OCI-LY3 (cell line): ENCODE measurements around the gene IVD.

ENCODE experiments used
- H2AFZ ChIP-seq: fragments of 200-600, 300-600 bp; shearing (Covaris generic); 2 replicates; pipeline ENCODE4 v1.6.0; 2014; ENCODE audit warnings: antibody characterized with exemption, low read depth, low read length
- H3K27ac ChIP-seq: fragments of 200-600, 300-600 bp; sonication (generic); 2 replicates; pipeline ENCODE4 v1.5.1; 2014; ENCODE audit warnings: mild to moderate bottlenecking, low read length, moderate library complexity, mixed read lengths
- H3K27me3 ChIP-seq: fragments of 200-600, 300-600 bp; sonication (generic); 2 replicates; pipeline ENCODE4 v1.6.1; 2014; ENCODE audit warnings: low read depth, low read length, mixed read lengths
- H3K36me3 ChIP-seq: fragments of 200-600, 300-600 bp; sonication (generic); replicated peaks from 2 replicates; pipeline ENCODE3; 2014; ENCODE audit warnings: low read depth, low read length, mixed read lengths
- H3K4me1 ChIP-seq: fragments of 300-600, 200-600 bp; sonication (generic); 2 replicates; pipeline ENCODE4 v1.6.1; 2014; ENCODE audit warnings: low read length, mixed read lengths
- H3K4me2 ChIP-seq: fragments of 200-600, 300-600 bp; sonication (generic); 2 replicates; pipeline ENCODE4 v1.6.1; 2014; ENCODE audit warnings: low read length, mixed read lengths
- H3K4me3 ChIP-seq: fragments of 300-600, 200-600 bp; sonication (generic); 2 replicates; pipeline ENCODE4 v1.5.1; 2014; ENCODE audit warnings: antibody characterized with exemption, mild to moderate bottlenecking, low read length, moderate library complexity
- H3K79me2 ChIP-seq: fragments of 300-600, 200-600 bp; shearing (Covaris generic); 2 replicates; pipeline ENCODE4 v1.6.1; 2014; ENCODE audit warnings: mild to moderate bottlenecking, low read length, mixed read lengths
- H3K9ac ChIP-seq: fragments of 300-600, 200-600 bp; shearing (Covaris generic); 2 replicates; pipeline ENCODE4 v1.6.0; 2014; ENCODE audit warnings: mild to moderate bottlenecking, low read length, moderate library complexity
- H3K9me3 ChIP-seq: fragments of 200-600, 300-600 bp; shearing (Covaris generic); 2 replicates; pipeline ENCODE4 v1.6.1; 2014; ENCODE audit warnings: low read length, mixed read lengths; ENCODE audit not compliant: insufficient read depth
- H4K20me1 ChIP-seq: fragments of 200-600, 300-600 bp; sonication (generic); 2 replicates; pipeline ENCODE4 v1.6.1; 2016; ENCODE audit warnings: low read length, mixed read lengths; ENCODE audit not compliant: insufficient read depth
- EZH2phosphoT487 ChIP-seq: fragments of 200-600 bp; shearing (Covaris generic); IDR thresholded peaks from 2 replicates; pipeline ENCODE4 v1.6.1; 2018; ENCODE audit warnings: antibody characterized with exemption, mixed run types, low read depth
- TF ChIP-seq, protein P1 (sequence below): fragments of 200-600, 300-600 bp; sonication (generic); IDR thresholded peaks from 2 replicates; pipeline ENCODE4 v1.5.1; 2014; ENCODE audit warnings: antibody characterized with exemption, low read length, low read depth

Gene IVD

DNA sequence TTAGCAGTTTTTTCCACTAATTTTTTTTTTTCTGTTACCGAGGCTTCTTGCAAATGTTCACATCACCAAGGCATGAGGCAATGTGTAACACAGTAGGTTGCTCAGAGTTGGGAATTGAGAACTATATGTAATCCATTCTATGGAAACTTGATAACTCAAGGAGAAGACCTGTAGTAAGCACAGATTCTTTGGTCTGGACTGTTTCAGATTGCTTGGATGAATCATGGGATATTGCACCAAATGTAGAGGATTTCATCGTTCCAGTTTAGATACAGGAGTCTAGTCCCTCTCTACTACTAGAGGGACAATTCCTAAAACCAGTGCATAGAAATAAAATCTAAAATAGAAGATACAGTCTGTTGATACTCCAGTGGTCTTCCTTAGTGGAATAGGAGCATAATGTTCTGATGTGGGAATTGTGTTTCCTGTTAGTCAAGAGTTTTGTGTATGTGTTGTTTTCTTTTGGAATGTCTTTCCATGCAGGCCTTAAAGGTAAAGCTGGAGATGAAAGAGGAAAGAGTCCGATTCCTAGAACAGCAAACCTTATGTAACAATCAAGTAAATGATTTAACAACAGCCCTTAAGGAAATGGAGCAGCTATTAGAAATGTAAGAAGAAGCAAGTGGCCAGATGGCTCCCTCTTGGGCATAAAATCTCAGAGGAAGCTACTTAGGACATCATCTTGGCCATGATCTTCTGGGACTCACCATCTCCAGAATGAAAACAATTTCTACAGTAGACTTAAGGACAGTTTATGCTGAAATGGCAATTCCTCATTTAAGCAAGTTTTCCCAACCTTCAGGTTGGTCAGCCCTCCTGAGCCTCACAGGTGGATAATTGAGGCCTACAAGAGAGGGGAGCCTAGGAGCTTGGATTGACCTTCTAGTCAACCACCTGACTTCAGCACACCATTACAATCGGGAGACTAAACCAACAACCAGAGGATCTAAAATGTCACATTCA lies 12.3 kb upstream of the IVD start:
- H3K9ac ChIP-seq, result no peak overlapping the region
- peaks cover 53% of the 10 kb centered on the region for H3K36me3 ChIP-seq
- peaks cover 10% of the 10 kb centered on the region for H3K4me1 ChIP-seq
- H3K27me3 ChIP-seq, result no peaks in the 10 kb centered on the region
- H4K20me1 ChIP-seq, result no peaks in the 10 kb centered on the region
- no peaks in the 10 kb centered on the region for H3K9me3 ChIP-seq
- no peaks in the 10 kb centered on the region for H3K79me2 ChIP-seq
- no peak overlapping the region for H3K27ac ChIP-seq
- H3K4me3 ChIP-seq, result no peak overlapping the region
- no peak overlapping the region for H3K4me2 ChIP-seq
- TF ChIP-seq EZH2phosphoT487, result no peak
- TF ChIP-seq, protein P1, sequence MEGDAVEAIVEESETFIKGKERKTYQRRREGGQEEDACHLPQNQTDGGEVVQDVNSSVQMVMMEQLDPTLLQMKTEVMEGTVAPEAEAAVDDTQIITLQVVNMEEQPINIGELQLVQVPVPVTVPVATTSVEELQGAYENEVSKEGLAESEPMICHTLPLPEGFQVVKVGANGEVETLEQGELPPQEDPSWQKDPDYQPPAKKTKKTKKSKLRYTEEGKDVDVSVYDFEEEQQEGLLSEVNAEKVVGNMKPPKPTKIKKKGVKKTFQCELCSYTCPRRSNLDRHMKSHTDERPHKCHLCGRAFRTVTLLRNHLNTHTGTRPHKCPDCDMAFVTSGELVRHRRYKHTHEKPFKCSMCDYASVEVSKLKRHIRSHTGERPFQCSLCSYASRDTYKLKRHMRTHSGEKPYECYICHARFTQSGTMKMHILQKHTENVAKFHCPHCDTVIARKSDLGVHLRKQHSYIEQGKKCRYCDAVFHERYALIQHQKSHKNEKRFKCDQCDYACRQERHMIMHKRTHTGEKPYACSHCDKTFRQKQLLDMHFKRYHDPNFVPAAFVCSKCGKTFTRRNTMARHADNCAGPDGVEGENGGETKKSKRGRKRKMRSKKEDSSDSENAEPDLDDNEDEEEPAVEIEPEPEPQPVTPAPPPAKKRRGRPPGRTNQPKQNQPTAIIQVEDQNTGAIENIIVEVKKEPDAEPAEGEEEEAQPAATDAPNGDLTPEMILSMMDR, result no peak
- H2AFZ ChIP-seq, result no peak overlapping the region

DNA sequence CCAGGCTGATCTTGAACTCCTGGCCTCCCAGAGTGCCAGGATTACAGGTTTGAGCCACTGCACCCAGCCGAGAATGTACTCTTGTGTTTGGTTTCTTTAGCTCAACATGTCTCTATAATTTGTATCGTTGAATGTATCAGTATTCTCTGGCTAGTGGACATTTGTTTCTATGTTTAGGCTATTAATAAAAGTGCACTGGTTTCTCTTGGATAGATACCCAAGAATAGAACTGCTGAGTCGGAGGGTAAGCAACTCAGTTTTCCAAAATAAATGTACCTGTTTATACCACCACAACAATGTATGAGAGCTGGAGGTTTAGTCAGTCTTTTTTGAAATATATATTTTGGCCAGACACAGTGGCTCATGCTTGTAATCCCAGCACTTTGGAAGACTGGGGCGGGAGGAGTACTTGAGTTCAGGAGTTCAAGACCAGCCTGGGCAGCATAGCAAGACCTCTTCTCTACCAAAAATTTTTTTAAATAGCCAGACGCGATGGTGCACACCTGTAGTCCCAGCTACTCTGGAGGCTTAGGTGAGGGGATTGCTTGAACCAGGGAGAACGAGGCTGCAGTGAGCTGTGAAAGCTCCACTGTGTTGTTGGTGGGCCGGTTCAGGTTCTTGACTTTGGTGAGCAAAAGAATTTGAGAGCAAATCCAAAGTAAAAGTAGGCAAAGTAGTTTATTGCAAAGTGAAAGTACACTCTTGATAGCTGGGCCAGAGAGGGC lies 7.7 kb upstream of the IVD start:
- H3K4me2 ChIP-seq, result peak overlapping the region; percentile 71
- H3K4me1 ChIP-seq, result peaks cover 23% of the 10 kb centered on the region
- H3K9ac ChIP-seq, result peak overlapping the region; percentile 42
- no peak overlapping the region for H2AFZ ChIP-seq
- no peaks in the 10 kb centered on the region for H3K79me2 ChIP-seq
- TF ChIP-seq EZH2phosphoT487, result no peak
- TF ChIP-seq, protein P1, result no peak
- H3K27me3 ChIP-seq, result no peaks in the 10 kb centered on the region
- no peaks in the 10 kb centered on the region for H4K20me1 ChIP-seq
- peak overlapping the region; percentile 79 for H3K27ac ChIP-seq
- no peaks in the 10 kb centered on the region for H3K9me3 ChIP-seq
- H3K4me3 ChIP-seq, result peak overlapping the region; percentile 61
- H3K36me3 ChIP-seq, result peaks cover 24% of the 10 kb centered on the region

DNA sequence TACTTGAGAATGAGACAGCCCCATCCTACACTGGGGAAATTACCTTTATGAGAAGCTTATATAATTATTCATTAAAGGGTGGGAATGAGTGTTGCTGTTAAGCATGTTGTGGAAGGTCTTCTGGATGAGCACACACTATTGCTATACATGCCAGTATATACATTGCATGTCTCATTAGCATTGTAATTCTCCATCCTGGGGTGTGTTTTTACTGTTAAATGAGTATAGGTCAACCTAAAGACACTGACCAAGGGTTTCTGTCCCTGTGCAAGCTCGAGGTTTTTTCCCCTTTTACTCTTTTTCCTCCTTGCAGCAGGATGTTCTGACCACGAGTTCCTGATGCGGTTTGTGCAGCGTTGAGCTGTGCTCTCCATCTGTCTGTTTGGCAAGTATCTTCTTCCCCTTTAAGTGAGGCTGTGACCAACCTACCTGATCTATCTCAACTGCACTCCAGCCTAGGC lies 7.2 kb upstream of the IVD start:
- no peak overlapping the region for H2AFZ ChIP-seq
- H3K27me3 ChIP-seq, result no peaks in the 10 kb centered on the region
- peaks cover 18% of the 10 kb centered on the region for H3K36me3 ChIP-seq
- peak overlapping the region; percentile 61 for H3K4me3 ChIP-seq
- H3K27ac ChIP-seq, result peak overlapping the region; percentile 79
- H3K9ac ChIP-seq, result peak overlapping the region; percentile 42; the same call in 1 of the 2 replicates
- H4K20me1 ChIP-seq, result no peaks in the 10 kb centered on the region
- peaks cover 23% of the 10 kb centered on the region for H3K4me1 ChIP-seq
- TF ChIP-seq, protein P1, result no peak
- no peak for TF ChIP-seq EZH2phosphoT487
- no peaks in the 10 kb centered on the region for H3K79me2 ChIP-seq
- no peaks in the 10 kb centered on the region for H3K9me3 ChIP-seq
- H3K4me2 ChIP-seq, result peak overlapping the region; percentile 71

DNA sequence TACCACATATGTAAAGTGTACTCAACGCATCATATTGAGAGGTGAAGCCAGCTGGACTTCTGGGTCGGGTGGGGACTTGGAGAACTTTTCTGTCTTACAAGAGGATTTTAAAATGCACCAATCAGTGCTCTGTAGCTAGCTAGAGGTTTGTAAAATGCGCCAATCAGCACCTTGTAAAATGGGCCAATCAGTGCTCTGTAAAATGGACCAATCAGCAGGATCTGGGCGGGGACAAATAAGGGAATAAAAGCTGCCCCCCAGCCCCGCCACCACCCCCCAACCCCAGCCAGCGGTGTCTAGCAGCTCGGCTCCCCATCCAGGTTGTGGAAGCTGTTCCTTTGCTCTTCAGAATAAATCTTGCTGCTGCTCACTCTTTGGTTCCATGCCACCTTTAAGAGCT lies 6.2 kb upstream of the IVD start:
- H3K4me2 ChIP-seq, result peak overlapping the region; percentile 71; the same call in 1 of the 2 replicates
- no peak for TF ChIP-seq EZH2phosphoT487
- TF ChIP-seq, protein P1, result no peak
- no peaks in the 10 kb centered on the region for H3K27me3 ChIP-seq
- H3K9me3 ChIP-seq, result no peaks in the 10 kb centered on the region
- no peaks in the 10 kb centered on the region for H4K20me1 ChIP-seq
- H3K9ac ChIP-seq, result no peak overlapping the region
- H3K36me3 ChIP-seq, result peaks cover 11% of the 10 kb centered on the region
- no peak overlapping the region for H2AFZ ChIP-seq
- no peaks in the 10 kb centered on the region for H3K79me2 ChIP-seq
- peaks cover 23% of the 10 kb centered on the region for H3K4me1 ChIP-seq
- H3K27ac ChIP-seq, result 0 out of 2 replicates have a peak overlapping the region, but pooled peaks have one; percentile 79
- no peak overlapping the region for H3K4me3 ChIP-seq
